HG02798 (cell line): ENCODE results near the gene HOXC11.

ENCODE experiments used
- ATAC-seq: cut with Tn5 transposase; IDR thresholded peaks from one replicate; pipeline ENCODE4 v1.9.1; 2021; ENCODE audit warnings: mild to moderate bottlenecking; ENCODE audit not compliant: unreplicated experiment, poor library complexity

The HOXC11 gene

DNA sequence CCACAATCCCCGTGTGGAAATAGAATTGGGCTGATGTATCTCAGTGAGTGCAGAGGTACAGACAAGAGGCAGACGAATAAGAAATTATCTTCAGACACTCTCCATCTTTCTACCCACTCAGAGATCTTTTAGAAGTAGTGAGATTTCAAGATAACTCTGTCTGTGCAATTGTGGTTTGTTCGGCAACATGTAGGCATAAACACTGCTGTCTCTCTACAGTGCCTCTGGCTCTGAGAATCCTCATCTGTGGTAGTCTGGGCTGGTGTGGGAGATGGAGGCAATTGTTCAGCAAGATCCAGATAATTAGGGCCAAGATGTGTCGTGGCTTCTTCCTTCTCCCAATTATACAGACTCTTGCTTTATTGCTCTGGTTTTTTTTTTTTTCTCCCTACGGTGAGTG, 31.2 kb upstream of the HOXC11 start:
- no peak for ATAC-seq

DNA sequence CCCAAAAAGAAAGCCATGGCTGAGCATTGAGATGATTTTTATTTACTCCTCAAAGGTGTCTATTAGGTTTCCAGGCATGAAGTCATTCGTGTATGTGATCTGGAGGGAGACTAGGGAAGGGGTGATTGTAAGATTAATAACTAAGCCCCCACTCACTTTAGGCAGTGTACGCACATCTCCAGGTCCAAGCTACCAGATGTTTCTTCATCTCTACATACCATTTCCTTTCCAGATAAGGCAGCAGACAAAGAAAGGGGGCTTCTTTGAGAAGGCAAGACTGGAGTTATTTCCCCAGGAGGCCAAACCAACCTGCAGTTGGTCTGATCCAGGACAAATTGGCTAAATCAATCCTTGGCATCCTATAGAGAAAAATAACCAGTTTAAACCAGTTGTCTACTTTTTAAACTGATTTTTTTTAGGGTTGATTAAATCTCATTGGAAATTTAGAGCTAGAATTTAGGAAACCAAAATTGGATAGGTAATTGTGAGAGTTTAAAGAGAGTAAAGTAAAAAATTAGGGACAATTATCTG, 30.4 kb upstream of the HOXC11 start:
- ATAC-seq, result no peak

DNA sequence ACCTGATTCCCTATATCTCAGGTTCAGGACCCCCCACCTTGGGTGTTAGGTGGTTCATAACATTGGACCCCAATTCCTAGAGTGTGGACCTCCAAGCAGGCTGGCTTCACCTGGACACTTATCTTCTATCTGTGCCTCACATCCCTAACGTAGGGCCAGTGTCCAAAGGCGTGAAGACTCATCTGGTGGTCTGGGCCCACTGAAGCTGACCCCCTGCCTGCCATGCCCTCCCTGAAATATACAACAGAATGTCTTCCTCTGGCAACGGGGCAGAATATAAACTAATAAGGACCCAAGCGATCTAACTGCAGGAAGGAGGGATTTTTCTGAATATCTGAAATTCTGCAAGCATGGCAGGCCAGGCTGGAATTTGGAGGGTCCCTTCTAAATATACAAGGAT, 28.7 kb upstream of the HOXC11 start:
- ATAC-seq, result no peak

DNA sequence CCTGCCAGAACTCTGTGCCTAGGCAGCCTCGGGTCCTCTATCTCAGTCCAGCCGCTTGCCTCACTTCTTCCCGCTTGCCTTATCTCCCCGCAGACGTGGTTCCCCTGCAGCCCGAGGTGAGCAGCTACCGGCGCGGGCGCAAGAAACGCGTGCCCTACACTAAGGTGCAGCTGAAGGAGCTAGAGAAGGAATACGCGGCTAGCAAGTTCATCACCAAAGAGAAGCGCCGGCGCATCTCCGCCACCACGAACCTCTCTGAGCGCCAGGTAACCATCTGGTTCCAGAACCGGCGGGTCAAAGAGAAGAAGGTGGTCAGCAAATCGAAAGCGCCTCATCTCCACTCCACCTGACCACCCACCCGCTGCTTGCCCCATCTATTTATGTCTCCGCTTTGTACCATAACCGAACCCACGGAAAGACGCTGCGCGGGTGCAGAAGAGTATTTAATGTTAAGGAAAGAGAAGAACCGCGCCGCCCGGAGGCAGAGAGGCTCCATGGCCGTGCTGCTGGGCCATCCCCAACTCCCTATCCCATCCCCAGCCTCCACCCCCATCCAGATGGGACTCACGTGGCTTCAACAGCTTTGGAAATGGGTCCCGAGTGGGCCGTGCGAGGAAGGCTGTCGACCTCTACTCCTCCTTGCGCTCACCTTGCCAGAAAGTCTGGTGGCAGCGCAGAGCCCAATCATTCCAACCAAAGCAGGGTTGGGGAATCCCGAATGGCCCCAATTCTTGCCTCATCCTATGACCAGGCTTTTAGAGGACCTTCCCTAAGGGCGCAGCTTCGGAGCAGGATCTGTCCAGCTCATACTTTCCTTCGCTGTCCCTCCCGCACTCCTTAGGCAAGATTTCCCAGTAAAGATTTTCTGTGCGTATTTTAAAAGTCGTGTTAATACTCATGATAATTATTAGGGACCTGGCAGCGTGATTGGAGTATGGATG, 27.7 kb upstream of the HOXC11 start:
- ATAC-seq, result no peak

DNA sequence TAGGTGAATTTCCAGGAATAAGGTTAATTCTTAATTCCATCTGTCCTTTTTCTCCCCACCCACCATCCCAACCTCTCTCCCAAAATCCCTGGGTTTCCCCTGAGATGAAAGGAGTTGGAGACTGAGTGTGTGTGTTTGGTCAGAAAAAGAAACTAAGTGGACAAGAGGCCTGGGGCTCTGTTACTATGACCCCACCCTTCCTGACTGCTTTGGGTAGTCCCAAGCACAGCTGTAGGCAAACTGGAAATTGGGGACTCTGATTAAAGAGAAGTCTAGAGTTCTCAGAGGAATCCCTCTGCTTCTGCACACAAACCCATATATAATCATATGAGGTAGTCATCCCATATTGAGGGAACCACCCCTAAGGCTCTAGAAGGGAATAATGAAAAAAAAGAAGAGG, 25.2 kb upstream of the HOXC11 start:
- ATAC-seq, result no peak

DNA sequence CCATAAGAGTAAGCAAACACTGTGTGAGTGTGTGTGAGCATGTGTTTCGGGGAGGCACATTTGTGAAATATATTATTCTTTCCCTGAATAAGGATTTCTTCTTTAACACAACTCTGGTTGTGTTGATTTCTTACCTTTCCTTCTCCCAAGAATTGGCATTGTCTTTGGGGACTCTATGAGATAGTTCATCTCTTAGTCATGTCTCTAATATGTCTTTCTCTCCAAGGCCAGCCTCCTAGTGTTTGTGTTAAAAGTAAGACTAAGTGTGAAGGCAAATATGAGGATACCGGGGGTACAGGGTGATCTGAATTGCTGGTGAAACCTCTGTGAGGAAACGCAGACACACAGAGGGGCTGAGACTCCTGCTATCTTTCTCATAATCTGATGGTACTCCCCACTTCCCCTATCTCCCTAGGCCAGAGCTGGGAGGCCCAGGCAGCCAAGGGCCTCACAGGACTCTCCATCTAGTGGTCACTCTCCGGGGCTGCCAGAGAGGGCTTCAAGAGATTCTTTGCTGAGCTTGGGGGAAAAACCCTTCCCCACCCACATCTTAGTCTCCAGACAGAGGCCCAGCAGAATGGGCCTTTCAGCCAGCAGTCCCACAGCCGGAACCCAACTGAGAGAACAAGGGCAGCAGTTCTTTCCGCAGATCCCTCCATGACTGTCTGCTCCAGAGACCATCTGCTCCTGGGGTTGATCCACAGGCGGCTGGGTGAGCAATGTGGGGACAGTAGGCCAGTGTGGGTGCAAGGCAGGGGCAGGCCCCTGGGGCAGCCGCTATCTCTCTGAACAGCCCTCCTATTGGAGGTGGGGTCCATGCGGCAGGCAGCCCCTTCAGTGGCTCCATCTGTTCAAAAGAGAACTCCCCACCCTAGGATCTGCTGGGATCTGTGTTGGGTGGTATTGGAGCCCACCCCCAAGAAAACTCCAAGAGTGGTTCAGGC, 24.0 kb upstream of the HOXC11 start:
- ATAC-seq, result no peak

DNA sequence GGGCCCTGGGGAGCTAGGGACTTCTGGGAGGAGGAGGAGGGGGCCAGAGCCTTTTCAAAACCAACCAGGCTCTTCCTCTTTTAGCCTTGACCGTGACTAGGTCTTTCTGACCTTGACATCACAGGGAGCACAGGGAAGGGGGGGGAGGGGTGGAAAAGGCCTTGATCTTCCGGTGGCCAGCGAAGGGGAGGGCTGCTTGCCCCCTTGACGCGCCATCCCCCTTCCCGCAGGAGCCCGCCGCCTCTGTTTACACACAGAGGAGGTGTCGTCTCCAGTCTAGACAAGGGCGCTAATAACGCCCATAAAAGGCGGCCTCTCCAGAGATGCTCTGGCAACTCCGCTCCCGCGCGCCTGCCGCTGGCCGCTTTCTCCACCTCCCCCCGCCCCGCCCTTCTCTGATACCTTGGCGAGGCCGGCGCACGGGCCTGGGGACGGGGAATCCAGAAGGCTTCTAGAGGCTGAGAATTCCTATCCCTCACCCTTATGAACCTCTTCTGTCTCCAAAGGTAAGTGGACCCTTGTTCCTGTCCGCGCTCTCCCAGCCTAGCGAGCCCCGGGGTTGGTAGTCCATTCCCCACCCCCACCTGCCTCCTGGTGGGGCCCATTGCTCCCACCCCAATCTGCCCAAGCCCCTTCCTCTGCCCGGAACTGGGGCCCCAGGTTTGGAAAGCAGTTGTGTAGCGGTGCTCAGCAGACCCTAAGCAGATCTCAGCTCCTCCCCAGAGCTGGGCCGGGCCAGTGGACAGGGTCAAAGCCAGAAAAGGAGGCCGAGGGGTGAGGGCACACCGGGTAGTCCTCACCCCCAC, 23.1 kb upstream of the HOXC11 start:
- no peak for ATAC-seq

DNA sequence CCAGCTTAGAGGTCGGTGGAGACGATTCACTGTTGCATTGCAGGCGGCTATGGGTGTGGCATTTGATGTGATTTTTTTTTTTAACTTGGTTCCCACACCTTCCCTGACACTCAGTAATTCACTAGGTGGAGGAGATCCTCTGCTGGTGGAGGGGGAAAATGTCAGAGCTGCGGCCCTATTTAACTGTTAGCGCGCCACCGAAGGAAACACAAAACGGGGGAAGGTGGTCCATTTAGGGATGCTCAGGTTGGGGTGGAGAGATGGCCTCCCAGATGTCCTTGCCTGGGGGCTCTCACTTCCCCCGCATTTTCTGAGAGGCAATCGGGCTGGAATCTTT, 22.5 kb upstream of the HOXC11 start:
- ATAC-seq, result no peak

DNA sequence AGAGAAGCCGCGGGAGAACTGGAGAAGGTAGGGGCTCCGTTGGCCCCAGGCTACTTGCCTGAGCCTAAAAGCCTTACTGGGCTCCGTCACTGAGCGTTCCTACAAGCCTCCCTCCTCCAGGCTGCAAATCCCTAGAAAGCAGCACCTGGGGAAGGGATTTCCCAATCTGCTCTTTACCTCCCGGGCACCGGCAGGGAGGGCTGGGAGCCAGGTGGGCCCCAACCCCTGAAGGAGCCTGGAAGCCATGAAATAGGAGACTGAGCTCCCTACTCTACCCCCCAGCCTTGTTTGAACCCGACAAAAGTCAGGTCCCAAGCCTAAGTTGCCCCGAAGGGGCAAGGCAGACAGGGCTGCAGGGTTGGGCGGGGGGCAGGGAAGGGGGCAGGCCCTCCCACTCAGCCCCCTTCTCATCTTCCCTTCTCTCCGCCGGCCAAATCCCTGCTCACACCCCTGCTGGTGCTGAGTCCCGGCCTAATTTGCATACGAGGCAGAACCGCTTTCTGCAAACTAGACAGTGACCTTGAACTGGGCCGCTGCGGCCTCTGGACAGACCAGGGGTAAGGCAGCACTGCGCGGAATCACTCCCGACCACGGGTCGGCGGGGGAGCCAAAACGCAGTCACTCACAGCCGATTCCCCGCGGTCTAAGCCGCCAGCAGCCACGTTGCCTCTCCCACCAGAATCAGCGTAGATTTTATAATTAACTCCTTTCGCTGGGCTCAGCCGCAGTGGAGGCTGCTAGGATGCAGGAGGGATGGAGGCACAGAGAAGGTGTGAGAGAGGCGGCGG, 21.9 kb upstream of the HOXC11 start:
- no peak for ATAC-seq

DNA sequence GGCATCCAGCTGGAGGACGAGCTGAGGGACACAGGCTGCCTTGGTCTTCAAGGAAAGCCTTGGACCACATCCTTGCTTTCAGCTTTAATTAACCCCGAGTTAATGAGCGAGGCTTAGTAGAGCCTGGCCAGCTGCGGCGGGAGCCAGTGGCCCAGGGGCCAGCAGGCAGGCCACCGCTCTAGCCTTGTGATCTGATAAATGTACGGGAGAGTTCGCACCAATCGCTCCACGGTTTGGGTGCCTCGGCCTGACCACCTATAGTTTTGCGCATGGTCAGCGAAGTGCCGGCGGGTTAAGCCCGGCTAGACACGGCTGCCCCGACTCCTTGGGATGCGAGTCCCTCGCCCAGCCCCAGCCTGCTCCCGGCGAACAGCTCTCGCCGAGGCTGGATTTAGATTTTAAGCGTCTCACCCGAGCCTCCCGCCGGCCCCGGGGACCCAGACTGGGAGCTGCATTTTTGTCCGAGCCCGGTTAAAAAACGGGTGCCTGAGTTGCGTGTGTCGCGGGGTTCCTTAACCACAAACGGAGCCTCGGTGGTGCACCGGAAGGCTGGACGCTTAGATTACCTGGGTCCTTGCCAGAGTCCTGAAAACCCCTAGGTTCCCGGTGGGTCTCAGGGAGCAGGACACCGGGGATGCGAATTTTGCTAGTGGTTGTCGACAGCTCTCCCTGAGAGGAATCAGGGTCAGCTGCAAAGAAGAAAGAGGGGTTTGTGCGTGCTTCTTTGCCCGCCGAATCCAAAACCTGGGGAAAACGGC, 21.2 kb upstream of the HOXC11 start:
- no peak for ATAC-seq

DNA sequence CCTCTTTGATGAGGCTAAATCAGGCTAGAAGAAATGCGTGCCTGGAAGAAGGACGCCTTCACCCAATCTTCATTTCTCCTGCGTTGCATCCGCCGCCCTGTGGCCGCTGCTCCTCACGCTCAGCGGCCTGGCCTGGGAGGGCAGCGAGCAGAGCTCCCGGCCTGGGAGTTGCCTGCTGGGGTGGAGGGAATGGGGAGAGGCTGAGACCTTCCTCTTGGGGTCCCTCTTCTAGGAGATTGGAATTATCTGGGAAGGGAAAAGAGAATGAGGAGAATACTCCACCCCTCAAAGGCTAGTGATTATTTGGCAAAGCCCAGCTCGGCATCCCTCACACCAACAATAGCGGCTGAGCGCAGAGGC, 20.6 kb upstream of the HOXC11 start:
- no peak for ATAC-seq

DNA sequence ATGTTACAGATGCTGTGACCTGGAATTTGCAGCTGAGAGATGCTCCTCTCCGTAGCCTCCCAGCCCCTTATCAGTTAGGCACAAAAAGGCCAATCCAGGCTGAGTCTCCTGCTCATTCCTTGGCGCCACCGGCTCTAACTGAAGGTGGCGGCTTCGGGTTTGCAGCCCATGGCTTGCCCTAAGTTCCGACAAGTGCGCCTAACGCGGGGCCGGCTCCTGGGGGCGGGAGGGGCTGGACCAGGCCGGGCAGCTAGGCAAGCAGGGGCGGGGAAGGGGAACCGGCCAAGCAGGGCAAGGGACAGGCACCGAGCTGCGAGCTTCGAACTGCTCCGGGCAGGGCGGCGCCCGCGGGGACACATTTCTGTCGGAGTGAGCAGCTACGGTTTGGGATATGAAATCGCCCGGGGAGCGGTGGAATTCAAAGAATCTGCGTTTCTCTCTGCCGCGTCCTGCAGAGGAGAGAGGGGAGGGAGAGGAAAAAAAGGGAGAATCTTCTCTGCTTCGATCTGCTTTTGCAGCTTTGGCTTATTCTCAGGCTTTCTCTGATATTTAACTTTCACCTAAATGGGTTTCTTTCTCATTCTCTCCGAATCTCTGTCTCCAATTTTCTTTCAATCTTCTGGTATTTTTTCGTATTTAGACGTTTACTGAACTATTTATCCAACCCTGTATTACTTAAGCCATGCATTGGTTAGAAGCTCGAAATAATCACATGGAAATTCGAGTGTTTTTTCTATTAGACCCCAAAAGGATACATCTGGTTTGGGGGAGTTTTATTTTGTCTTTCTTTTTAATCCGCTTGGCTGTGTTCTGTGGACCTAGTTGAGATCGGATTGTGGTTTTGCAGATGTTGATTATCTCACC, 19.8 kb upstream of the HOXC11 start:
- ATAC-seq, result no peak

DNA sequence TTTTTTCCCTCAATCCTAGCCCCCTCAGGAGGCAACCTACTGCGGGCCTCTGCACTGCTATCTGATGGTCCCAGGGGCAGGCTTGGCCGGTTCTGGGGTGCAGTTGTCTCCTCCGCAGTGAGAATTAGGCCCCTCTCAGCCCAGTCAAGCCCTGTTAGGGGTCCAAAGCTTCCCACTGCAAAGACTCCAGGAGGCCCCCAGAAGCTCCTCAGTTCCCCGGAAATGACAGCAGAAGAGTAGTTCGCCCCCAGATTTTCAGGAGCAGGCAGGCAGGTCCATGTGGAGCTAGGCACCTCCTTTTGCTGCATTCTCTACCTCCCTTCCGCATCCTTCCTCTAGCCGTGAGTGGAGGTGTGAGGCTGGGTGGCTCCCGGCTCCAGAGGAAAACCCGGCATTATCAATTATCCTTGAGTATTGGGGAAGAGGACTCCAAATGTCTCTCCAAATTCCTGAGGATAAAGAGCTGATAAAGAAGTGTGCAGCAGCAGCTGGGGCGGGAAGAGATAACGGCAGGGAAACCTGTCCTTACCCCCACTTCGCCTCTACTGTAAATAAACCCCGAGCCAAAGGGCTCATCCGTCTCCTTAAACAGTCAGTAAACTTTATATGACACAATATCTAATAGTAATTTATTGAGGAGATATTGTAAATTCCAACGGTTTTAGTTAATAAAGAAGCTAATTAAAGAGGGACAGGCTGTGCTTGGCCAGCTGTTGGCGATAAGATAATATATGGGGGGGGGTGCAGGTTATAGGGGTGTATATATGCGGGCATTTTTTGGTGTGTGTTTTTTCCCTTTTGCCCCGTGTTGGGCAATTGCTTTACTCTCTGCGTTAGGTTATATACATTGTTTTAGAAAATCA, 18.9 kb upstream of the HOXC11 start:
- ATAC-seq, result no peak

DNA sequence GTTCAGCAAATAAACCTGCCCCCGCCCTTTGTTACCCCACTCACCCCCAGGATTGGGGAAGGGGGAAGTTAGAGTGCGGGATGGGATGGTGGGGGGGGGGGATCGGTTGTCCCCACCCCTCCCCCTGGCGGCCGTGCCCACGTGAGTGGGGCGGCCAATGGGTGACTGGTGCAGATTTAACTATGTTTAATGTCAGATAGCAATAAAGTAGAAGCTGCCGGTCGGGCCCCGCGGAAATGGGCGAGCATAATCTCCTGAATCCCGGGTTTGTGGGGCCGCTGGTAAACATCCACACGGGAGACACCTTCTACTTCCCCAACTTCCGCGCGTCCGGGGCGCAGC, 18.3 kb upstream of the HOXC11 start, which contains the start of gene HOXC12:
Gene HOXC12, plus strand, starts transcription at position 210 of the 342 bp plus-strand sequence. Its CDS starts 27 bp downstream, at position 237.
- ATAC-seq, result no peak

DNA sequence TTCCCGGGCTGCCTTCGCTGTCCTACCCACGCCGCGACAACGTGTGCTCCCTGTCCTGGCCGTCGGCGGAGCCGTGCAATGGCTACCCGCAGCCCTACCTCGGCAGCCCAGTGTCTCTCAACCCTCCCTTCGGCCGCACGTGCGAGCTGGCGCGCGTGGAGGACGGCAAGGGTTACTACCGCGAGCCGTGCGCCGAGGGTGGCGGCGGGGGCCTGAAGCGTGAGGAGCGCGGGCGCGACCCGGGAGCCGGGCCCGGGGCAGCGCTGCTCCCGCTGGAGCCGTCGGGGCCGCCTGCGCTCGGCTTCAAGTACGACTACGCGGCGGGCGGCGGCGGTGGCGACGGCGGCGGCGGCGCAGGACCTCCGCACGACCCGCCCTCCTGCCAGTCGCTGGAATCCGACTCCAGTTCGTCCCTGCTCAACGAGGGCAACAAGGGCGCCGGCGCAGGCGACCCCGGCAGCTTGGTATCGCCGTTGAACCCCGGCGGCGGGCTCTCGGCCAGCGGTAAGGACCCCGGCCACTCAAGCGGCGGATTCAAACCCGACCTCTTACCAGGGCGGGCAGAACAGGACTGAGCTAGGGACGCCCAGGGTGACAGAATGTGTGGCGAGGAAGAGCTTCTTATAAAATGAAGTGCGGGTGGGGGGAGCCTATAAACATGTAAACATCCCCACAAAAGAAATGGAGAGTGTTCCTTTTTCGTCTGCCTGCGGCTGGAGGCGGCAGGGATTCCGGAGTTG, 17.7 kb upstream of the HOXC11 start:
- no peak for ATAC-seq

DNA sequence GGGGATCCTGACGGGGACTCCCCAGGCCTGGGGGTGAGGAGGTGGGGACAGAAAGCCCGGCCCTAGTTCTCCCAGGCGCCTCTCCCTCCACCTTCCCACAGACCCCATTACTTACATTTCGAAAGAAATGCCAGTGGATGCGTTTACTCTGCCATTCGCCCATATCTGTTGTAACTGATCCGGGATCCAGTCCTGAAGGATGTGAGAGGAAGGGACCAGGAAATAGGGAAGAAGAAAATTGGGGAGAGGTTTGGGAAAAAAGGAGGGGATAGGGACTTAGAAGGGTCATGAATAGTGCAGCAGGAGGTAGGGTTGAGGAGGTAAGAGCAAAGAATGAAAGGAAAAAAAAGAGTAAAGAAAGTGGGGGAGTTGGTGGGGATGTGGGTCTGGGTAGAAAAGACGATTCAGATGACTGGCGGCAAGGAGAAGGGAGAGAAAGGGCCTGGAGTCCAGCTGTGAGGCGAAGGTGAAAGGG, 17.1 kb upstream of the HOXC11 start:
- ATAC-seq, result no peak
